ENCODE data around the gene PCDHB6.
A peak's percentile ranks its signal among the peaks of the same experiment; 100 is the strongest.
"Not testable (repeated sequence)": the region's sequence is repeated elsewhere in the genome, so short reads cannot be mapped to it uniquely, and the experiment has no call there.

The PCDHB6 gene

GRCh38 chr5:141157356-141157755 lies 7.5 kb downstream of the PCDHB6 start:
- not testable (repeated sequence) for H3K27ac ChIP-seq

GRCh38 chr5:141157901-141158300 lies 8.0 kb downstream of the PCDHB6 start:
- H3K4me3 ChIP-seq, H3K27ac ChIP-seq: not testable (repeated sequence)

More at GRCh38 chr5:141157356-141157755, 7.5 kb downstream of the PCDHB6 start:
- not testable (repeated sequence) for H3K4me3 ChIP-seq

- peak within 1 kb of the TSS in 1 of 7 experiments; percentile 7 for H3K4me3 ChIP-seq
- H3K27ac ChIP-seq, result no peak within 1 kb of the TSS
Observed at GRCh38 chr5:141172381-141173204, 22.7 kb downstream of the PCDHB6 start, which contains the start of gene PCDHB7. Gene PCDHB7, plus strand, starts transcription at chr5:141172644. Its CDS starts 192 bp downstream, at chr5:141172836.

- H3K27ac ChIP-seq, H3K4me3 ChIP-seq: not testable (repeated sequence)
Observed at GRCh38 chr5:141174291-141175104, 24.6 kb downstream of the PCDHB6 start.

- H3K27ac ChIP-seq, result no peak overlapping the region
- H3K4me3 ChIP-seq, result no peak overlapping the region
Observed at GRCh38 chr5:141175933-141176332, 26.1 kb downstream of the PCDHB6 start.

GRCh38 chr5:141177577-141178191 lies 27.8 kb downstream of the PCDHB6 start, which contains the start of gene PCDHB8:
Gene PCDHB8, plus strand, starts transcription at chr5:141177790. Its CDS starts 245 bp downstream, at chr5:141178035.
- H3K4me3 ChIP-seq, result not testable (repeated sequence)

GRCh38 chr5:141179371-141179770 lies 29.5 kb downstream of the PCDHB6 start:
- not testable (repeated sequence) for H3K4me3 ChIP-seq, H3K27ac ChIP-seq

More at GRCh38 chr5:141177577-141178191, 27.8 kb downstream of the PCDHB6 start, which contains the start of gene PCDHB8:
- H3K27ac ChIP-seq, result not testable (repeated sequence)

DNA sequence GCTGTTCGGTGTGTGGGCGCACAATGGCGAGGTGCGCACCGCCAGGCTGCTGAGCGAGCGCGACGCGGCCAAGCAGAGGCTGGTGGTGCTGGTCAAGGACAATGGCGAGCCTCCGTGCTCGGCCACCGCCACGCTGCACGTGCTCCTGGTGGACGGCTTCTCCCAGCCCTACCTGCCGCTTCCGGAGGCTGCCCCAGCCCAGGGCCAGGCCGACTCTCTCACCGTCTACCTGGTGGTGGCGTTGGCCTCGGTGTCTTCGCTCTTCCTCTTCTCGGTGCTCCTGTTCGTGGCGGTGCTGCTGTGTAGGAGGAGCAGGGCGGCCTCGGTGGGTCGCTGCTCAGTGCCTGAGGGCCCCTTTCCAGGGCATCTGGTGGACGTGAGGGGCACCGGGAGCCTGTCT lies 30.0 kb downstream of the PCDHB6 start:
- not testable (repeated sequence) for H3K4me3 ChIP-seq, H3K27ac ChIP-seq

DNA sequence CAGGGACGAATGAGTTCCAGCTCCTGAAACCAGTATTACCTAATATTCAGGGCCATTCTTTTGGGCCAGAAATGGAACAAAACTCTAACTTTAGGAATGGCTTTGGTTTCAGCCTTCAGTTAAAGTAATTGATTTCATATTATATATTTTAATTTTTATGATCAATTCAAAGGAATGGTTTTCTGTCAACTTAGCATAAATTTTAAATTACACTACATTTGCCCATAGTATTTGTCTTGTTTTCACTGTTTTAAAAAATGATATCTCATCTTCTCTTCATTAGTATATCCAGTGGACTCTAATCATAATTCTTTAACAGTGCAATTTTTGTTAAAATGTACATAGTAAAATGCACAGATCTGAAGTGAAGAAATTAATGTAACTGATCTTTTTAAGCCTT lies 30.5 kb downstream of the PCDHB6 start:
- H3K27ac ChIP-seq, result no peak overlapping the region
- no peak overlapping the region for H3K4me3 ChIP-seq

- peak within 1 kb of the TSS in 2 of 21 experiments; percentile 38 to 53 for H3K27ac ChIP-seq
- peak within 1 kb of the TSS in 3 of 7 experiments; percentile 1 to 28 (median 10) for H3K4me3 ChIP-seq
Observed at GRCh38 chr5:141182248-141182647, 32.4 kb downstream of the PCDHB6 start, which contains the start of gene PCDHB16. Gene PCDHB16, plus strand, starts transcription at chr5:141182387. Its CDS starts 173 bp downstream, at chr5:141182560.

DNA sequence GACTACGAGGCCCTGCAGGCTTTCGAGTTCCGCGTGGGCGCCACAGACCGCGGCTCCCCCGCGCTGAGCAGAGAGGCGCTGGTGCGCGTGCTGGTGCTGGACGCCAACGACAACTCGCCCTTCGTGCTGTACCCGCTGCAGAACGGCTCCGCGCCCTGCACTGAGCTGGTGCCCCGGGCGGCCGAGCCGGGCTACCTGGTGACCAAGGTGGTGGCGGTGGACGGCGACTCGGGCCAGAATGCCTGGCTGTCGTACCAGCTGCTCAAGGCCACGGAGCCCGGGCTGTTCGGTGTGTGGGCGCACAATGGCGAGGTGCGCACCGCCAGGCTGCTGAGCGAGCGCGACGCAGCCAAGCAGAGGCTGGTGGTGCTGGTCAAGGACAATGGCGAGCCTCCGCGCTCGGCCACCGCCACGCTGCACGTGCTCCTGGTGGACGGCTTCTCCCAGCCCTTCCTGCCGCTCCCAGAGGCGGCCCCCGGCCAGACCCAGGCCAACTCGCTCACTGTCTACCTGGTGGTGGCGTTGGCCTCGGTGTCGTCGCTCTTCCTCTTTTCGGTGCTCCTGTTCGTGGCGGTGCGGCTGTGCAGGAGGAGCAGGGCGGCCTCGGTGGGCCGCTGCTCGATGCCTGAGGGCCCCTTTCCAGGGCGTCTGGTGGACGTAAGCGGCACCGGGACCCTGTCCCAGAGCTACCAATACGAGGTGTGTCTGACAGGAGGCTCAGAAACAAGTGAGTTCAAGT lies 34.4 kb downstream of the PCDHB6 start:
- H3K27ac ChIP-seq, H3K4me3 ChIP-seq: not testable (repeated sequence)

DNA sequence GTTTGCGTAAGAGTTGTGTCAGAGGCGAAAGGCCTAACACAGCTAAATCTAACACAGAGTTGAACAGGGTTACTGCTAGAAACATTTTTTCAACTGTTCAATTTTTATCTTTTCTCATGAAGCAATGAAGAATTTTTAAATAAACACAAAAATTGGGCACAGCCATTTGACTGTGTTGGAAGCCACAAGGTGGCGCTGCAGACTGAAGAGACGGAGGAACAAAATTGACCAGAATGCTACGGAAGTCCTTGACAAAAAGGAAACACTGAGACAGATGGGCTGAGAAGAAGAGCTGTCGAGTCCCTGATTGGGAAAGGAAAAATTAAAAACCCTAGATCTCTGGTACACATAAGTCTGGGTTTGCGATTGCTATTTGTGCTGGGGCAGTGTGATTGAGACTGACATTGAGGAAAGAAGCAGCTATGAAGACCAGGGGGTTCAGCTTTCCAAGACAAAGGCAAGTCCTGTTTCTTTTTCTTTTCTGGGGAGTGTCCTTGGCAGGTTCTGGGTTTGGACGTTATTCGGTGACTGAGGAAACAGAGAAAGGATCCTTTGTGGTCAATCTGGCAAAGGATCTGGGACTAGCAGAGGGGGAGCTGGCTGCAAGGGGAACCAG lies 37.1 kb downstream of the PCDHB6 start, which contains the start of gene PCDHB9:
Gene PCDHB9, plus strand, starts transcription at position 265 of the 616 bp plus-strand sequence. Its CDS starts 158 bp downstream, at position 423.
- no peak within 1 kb of the TSS for H3K4me3 ChIP-seq
- no peak within 1 kb of the TSS for H3K27ac ChIP-seq

GRCh38 chr5:141188682-141189081 lies 38.8 kb downstream of the PCDHB6 start:
- not testable (repeated sequence) for H3K27ac ChIP-seq, H3K4me3 ChIP-seq

GRCh38 chr5:141189131-141189530 lies 39.3 kb downstream of the PCDHB6 start:
- not testable (repeated sequence) for H3K4me3 ChIP-seq, H3K27ac ChIP-seq

- Histone ChIP-seq H3K27ac (no peak within 1 kb of the TSS), H3K4me3 (no peak within 1 kb of the TSS)
Observed at GRCh38 chr5:141192110-141192725, 42.4 kb downstream of the PCDHB6 start, which contains the start of gene PCDHB10. Gene PCDHB10, plus strand, starts transcription at chr5:141192353. Its CDS starts 200 bp downstream, at chr5:141192553.

GRCh38 chr5:141194332-141194731 lies 44.5 kb downstream of the PCDHB6 start:
- H3K27ac ChIP-seq, result not testable (repeated sequence)

GRCh38 chr5:141196363-141196762 lies 46.5 kb downstream of the PCDHB6 start:
- no peak overlapping the region for H3K4me3 ChIP-seq
- no peak overlapping the region for H3K27ac ChIP-seq

More at GRCh38 chr5:141194332-141194731, 44.5 kb downstream of the PCDHB6 start:
- H3K4me3 ChIP-seq, result not testable (repeated sequence)

Data from skin epidermis (tissue), 12 donors.